Measurements from ENCODE around the gene ADAMTS19.
"Not testable (repeated sequence)": the region's sequence is repeated elsewhere in the genome, so short reads cannot be mapped to it uniquely, and the experiment has no call there.

The ADAMTS19 gene

GRCh38 chr5:129584496-129584895 is 124.4 kb downstream of the ADAMTS19 start:
- not testable (repeated sequence) for DNase-seq (ENCODE audit: low read depth, low spot score)

GRCh38 chr5:129591508-129592160 is 131.5 kb downstream of the ADAMTS19 start:
- DNase-seq (ENCODE audit: low read depth, low spot score) = no peak

GRCh38 chr5:129593525-129593924 is 133.4 kb downstream of the ADAMTS19 start:
- DNase-seq (ENCODE audit: low read depth, low spot score) = no peak

GRCh38 chr5:129601576-129601975 is 141.5 kb downstream of the ADAMTS19 start:
- DNase-seq (ENCODE audit: low read depth, low spot score) = no peak

- no peak for DNase-seq (ENCODE audit: low read depth, low spot score)
Measured at GRCh38 chr5:129608350-129608749, 148.3 kb downstream of the ADAMTS19 start.

GRCh38 chr5:129609710-129610109 is 149.6 kb downstream of the ADAMTS19 start:
- DNase-seq (ENCODE audit: low read depth, low spot score) = no peak

GRCh38 chr5:129616517-129616916 is 156.4 kb downstream of the ADAMTS19 start:
- no peak for DNase-seq (ENCODE audit: low read depth, low spot score)

GRCh38 chr5:129617206-129617605 is 157.1 kb downstream of the ADAMTS19 start:
- DNase-seq (ENCODE audit: low read depth, low spot score) = no peak

- DNase-seq (ENCODE audit: low read depth, low spot score) = no peak
Measured at GRCh38 chr5:129619782-129620181, 159.7 kb downstream of the ADAMTS19 start.

- no peak for DNase-seq (ENCODE audit: low read depth, low spot score)
Measured at GRCh38 chr5:129622531-129622930, 162.4 kb downstream of the ADAMTS19 start.

GRCh38 chr5:129629575-129629974 is 169.5 kb downstream of the ADAMTS19 start:
- no peak for DNase-seq (ENCODE audit: low read depth, low spot score)

- DNase-seq (ENCODE audit: low read depth, low spot score) = no peak
Measured at GRCh38 chr5:129630101-129630500, 170.0 kb downstream of the ADAMTS19 start.

GRCh38 chr5:129631961-129632360 is 171.9 kb downstream of the ADAMTS19 start:
- no peak for DNase-seq (ENCODE audit: low read depth, low spot score)

- not testable (repeated sequence) for DNase-seq (ENCODE audit: low read depth, low spot score)
Measured at GRCh38 chr5:129637501-129637900, 177.4 kb downstream of the ADAMTS19 start.

GRCh38 chr5:129639331-129639730 is 179.2 kb downstream of the ADAMTS19 start:
- no peak for DNase-seq (ENCODE audit: low read depth, low spot score)

- DNase-seq (ENCODE audit: low read depth, low spot score) = no peak
Measured at GRCh38 chr5:129652349-129653056, 192.4 kb downstream of the ADAMTS19 start.

- no peak for DNase-seq (ENCODE audit: low read depth, low spot score)
Measured at GRCh38 chr5:129653057-129653375, 192.9 kb downstream of the ADAMTS19 start.

- no peak for DNase-seq (ENCODE audit: low read depth, low spot score)
Measured at GRCh38 chr5:129653442-129653841, 193.3 kb downstream of the ADAMTS19 start.

GRCh38 chr5:129656952-129657351 is 196.9 kb downstream of the ADAMTS19 start:
- DNase-seq (ENCODE audit: low read depth, low spot score) = no peak

- DNase-seq (ENCODE audit: low read depth, low spot score) = no peak
Measured at GRCh38 chr5:129658801-129659200, 198.7 kb downstream of the ADAMTS19 start.

GRCh38 chr5:129661366-129662035 is 201.4 kb downstream of the ADAMTS19 start:
- no peak for DNase-seq (ENCODE audit: low read depth, low spot score)

GRCh38 chr5:129664336-129664937 is 204.3 kb downstream of the ADAMTS19 start:
- peak; percentile 6 for DNase-seq (ENCODE audit: low read depth, low spot score)

All from brain pericyte (primary cell).